SK-N-DZ (cell line): ENCODE data around the gene PITPNB. TPM values are rescaled to one million over a fixed set of nuclear protein-coding genes. Genes with fewer than 3 reads are reported as not detected.

ENCODE experiments used
- DNase-seq: peaks from one replicate; pipeline ENCODE4 v3.0.0-alpha.2; 2015; ENCODE audit warnings: low spot score
- polyA plus RNA-seq, 2 experiments: library from polyadenylated mRNA; depleted of rRNA; stranded (reverse); fragments of >200 nt; gene quantifications; 2 replicates each; pipeline ENCODE4 v1.2.3, GENCODE V29; 2014

PITPNB gene
- polyA plus RNA-seq (2014; cell fraction: cytosol; rRNA removed) = 38.0 and 39.1 TPM in 2 replicates
- 46.3 and 72.6 TPM in 2 replicates for polyA plus RNA-seq (2014; cell fraction: nucleus; rRNA removed)

DNA sequence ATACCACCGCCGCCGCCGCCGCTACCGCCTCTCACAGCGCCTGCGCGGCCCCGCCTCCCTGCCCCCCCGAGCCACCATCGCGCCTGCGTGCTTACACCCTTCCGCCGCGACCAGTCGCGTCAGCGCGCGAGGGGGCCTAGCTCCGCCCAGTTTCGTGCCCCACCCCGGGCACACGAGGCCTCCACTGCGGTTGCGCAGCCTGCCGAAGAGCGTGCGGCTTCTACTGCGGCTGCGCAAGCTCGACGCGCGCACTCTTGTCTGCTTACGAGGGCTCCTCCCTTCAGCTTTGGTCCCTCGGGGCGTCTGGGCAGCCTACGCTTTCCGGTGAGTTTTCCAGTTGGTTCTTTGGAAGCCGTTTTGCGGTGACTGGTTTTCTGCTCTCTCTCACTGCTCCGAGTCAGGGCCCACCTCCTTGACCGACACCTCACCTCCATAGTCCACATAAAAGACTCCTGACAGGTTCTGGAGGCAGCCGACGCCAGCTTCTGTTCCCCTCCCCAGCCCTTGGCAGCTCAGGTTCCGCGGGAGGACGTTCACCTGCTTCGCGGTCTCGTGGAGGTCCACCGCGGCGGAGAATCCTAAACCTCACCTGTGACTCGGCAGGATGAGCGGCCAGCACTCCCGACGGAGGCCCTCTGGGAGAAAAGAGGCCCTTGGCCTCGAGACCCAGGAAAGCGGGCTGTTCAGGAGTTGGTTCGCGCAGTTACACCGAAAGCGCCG, at the start of gene PITPNB:
TSS of gene PITPNB (minus strand) at position 35 of the 720 bp plus-strand sequence. CDS start 65 bp downstream, outside the sequence.
- peak; percentile 98 for DNase-seq

DNA sequence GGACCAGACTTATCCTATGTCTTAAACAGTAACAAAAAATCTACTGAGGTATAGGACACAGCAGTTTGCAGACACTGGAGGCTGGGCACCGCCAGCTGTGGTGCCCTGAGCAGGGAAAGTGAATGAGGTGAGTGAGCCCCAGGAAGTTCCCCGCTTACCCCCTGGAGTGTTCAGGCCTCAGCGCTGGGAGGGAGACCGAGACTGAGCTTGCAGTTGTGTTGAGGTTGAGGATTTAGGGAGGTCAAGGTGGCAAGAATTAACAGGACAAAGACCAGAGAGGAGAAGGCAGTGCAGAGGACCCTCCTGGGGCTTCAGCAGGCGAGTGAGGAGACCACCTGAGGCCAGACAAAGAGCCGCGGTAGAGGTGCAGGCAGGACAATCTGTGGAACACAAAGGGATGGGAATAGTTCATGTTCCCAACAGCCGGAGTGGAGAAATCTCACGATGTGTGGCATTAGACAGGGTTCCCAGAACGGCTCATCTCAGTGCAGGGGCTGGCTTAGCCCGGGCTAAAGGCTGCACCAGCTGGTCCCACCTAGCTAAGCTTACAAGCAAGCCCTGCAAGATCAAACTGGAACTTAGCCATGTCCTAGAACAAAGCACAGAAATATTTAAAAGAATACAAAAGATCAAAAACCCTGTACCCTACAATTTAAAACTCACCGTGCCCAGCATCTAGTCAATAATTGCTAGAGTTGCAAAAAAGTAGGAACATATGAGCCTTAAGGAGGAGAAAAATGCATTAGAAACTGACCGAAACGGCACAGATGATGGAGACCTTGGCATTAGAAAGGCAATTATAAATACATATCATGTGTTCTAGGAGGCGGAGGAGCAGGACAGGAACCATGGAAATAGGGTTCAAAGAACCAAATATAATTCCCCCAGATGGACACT, 47.4 kb upstream of the PITPNB start:
- DNase-seq = no peak

DNA sequence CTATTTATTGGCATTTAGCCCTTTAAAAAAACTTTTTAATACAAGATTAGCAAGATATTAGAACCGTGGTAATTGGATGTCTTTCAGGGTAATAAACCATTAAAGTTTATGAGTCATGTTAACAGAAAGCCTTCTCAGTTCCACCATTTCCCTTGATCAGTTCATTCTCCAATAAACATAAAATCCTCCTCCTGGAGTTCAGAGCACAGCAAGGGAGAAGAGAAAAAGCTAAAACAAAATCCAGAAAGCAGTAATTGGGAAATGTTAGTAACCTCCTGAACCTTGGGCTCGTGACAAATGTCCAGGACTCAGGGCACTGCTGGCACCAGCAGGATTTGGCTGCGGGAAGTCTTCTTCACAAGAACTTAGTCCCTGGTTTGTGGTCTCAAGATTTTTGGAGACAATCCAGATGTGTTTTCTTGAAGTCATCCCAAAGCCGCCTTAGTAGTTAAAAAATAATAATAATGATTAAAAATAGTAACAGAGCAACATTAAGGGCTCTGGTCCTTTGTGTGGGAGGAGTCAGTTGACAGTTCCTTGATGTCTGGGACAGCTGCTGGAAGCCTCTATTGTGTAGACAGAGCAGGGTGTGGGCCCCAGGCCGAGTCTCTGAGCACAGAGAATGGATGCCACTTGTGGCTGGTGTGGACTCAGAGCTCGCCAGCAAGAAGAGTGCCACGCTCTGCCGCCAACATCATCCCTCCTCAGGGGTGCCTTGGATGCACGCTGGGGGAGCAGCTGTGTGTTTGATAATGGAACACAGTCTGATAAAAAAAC, 43.4 kb upstream of the PITPNB start:
- no peak for DNase-seq

DNA sequence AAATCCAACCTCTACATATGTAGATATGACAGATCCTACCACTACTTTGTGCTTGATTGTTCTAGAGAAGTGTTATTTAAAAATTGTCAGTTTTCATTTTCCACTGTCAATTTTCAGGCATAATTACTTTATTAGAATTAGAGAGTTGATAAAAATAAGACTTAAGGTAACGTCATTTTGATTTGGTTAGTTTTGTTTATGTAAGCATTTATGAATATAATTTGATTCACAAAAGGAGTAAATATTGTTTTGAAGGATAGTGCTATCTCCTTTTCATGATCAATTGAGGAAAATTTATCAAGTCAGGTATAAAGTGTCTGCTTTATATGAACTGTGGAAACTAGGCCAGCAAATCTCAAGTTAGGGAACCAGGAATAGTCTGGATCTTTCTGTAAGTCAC, 42.6 kb upstream of the PITPNB start:
- no peak for DNase-seq

DNA sequence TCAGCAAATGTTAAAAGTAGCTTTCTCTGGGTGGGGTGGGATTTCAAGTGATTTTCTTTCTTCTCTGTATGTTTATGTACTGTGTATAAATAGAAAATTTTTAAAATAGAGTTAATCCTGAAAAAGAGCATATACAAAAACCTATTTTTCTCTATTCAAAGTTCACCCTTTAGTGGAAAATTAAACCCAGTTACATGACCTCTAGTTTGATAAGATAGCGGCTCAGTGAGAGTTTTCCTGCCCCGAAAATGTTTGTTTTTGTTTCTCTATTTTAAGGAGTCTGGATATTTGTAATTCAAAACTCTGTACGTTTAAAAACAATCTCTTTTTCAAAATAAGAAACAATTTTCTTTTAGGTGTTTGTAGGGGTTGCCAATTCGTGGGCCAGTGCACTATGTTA, 42.1 kb upstream of the PITPNB start:
- no peak for DNase-seq

DNA sequence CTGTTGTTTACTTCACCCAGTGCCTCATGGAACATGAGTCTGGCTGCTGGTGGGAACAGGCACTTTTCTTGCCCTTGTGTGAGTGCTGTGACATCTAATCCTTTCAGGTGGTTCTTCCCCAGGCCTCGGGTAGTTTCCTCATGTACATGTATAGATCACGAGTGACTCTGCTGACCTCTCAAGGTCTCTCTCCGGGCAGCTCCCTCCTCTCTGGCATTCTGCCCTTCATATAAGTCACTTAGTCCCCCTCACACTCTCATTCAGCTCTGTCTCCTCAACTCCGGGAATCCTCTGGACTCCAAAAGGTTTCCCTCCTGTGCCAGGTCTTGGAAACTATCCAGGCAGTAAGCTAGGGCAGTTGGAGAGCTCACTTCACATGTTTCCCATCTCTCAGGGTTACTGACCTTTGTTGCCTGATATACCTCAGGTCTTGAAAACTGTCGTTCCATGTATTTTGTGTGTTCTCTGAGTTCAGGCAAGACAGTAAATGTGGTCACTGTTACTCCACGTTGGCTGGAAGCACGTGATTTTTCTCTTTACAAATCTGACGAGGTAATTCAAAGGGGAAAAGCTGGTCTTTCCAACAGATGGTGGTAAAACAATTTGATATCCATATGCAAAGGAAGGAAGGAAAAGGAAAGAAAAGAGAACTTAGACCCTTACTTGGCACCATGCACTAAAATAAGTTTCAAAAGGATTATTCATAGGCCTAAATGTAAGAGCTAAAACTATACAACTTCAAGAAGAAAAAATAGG, 40.5 kb upstream of the PITPNB start:
- DNase-seq = no peak

DNA sequence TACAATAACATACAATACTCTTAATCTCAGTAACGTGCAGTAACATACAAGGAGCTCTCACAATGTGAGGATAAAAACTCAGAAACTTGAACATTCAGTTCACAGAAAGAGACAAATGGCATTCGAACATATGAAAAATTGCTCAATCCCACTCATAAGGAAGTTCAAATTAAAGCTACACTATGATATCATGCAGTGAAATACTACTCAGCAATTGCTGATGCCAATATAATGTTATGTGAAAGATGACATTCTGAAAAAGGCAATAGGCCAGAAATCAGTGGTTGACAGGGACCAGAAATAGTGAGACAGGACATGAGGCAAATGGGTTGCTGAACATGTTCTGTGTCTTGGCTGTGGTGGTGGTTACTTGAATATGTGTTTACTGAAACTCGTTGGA, 33.7 kb upstream of the PITPNB start:
- DNase-seq = no peak

DNA sequence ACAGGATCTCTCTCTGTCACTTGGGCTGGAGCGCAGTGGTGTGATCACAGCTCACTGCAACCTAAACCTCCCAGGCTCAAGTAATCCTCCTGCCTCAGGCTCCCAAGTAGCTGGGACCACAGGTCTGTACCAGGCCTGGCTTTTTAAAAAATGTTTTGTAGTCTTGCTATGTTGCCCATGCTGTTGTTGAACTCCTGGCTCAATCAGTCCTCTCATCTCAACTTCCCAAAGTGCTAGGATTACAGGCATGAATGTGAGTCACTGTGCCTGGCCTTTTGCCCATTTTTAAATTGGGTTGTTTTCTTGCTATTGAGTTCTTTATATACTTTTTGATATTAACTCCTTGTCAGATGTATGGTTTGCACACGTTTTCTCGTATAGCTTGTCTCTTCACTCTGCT, 33.0 kb upstream of the PITPNB start:
- no peak for DNase-seq

DNA sequence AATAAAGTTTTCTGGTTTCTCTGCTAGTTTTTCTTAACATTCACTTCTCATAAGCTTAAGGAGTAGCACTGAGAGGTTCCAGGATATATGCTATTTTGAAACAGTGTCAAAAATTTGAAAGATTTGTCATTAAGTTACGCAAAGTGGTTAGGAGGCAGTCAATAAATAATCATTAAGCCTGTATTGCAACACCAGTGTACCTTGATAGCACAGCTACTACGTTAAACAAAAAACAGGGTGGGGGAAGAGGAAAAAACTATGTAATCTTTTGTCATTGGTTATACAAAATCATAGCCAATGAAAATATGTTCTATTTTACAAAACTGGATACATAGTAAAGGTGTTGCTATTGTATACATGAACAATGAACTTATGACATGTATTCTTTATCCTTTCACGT, 30.4 kb upstream of the PITPNB start:
- no peak for DNase-seq

DNA sequence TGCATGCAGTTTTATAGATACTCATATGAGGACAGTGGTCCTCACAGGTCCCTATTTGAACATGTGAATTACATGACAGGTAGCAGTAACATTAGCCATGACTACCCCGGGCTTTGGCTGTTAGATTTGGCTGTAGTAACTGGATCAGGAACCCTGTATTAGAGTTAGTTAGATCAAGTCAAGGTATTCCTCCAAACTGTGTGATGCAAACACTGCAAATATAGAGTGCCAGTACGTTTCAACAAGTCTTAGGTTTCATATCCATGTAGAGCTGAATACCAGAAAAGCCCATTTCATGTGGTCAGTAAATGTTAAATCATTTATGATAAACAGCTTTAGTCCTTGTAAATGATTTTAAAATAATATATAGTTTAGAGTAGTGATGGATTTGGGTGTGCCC, 29.5 kb upstream of the PITPNB start:
- no peak for DNase-seq

DNA sequence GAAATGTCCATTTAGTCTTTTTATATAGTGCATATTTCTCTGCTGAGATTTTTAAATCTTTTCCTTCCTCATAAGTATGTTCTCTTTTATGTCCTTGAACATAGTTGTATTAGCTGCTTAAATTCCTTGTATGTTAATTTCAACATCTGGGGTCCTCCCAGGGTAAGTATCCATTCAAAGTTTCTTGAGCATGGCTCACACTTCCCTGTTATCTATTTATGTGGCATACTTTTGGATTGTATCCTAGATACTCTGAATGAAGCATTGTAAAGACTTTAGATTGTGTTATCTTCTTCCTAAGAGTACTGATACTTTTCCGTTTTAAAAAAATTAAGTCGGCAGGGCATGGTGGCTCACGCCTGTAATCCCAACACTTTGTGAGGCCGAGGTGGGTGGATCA, 28.4 kb upstream of the PITPNB start:
- no peak for DNase-seq

DNA sequence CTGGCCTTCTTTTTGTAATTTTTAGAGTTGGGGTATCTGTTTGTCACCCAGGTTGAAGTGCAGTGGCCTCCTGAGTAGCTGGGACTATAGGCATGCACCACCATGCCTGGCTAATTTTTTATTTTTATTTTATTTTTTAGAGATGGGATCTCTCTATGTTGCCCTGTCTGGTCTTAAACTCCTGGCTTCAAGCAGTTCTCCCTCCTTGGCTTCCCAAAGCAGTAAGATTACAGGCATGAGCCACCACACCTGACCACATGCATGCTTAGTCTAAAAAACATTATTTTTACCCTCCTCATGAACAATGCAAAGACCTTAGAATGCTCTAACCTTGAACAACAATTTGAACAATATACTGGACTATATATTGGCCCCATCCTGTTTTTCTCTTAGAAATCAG, 22.1 kb upstream of the PITPNB start:
- DNase-seq = no peak

DNA sequence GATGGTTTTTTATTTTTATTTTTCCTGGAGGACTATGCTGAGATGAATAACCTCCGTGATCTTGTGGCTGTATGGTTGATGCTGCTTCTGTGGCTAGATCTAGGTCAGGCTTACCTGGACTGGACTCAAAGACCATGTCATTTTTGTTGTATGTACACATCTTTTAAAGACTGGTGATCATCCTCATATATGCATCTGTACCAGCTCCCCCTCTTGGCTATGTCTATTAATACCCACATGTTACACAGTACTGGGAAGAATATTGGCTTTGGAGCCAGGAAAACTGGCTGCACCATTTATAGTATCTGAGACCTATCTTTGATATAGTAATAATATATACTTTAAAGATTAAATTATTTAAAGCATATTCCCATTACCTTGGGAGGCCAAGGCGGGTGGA, 18.4 kb upstream of the PITPNB start:
- no peak for DNase-seq

DNA sequence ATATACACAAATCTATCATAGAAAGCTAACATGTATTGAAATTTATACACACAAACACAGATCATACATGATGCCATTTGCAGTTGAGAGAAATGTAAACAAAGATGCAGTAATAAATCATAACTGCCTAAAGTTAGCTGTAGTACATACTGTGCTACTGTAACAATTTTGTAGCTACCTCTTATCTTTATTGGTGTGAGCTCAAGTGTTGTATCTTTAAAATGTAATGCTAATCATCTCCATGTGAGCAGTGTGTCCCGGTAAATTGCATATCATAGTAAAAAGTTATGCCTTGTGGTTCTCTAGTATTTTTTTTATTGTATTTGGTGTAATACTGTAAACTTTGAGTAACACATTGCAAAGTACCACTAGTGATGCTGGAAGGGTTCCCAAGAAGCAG, 16.8 kb upstream of the PITPNB start:
- DNase-seq = no peak

DNA sequence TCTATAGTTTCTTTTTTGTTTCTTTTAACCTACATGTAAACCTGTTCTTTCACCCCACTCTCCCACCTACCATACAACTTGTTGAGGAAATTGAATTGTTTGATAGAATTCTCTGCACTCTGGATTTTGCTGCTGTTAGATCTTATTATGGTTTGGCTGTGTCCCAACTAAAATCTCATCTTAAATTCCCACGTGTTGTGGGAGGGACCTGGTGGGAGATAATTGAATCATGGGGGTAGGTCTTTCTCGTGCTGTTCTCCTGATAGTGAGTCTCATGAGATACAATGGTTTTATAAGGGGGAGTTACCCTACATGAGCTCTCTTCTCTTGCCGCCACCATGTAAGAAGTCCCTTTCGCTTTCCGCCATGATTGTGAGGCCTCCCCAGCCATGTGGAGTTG, 15.0 kb upstream of the PITPNB start:
- no peak for DNase-seq

DNA sequence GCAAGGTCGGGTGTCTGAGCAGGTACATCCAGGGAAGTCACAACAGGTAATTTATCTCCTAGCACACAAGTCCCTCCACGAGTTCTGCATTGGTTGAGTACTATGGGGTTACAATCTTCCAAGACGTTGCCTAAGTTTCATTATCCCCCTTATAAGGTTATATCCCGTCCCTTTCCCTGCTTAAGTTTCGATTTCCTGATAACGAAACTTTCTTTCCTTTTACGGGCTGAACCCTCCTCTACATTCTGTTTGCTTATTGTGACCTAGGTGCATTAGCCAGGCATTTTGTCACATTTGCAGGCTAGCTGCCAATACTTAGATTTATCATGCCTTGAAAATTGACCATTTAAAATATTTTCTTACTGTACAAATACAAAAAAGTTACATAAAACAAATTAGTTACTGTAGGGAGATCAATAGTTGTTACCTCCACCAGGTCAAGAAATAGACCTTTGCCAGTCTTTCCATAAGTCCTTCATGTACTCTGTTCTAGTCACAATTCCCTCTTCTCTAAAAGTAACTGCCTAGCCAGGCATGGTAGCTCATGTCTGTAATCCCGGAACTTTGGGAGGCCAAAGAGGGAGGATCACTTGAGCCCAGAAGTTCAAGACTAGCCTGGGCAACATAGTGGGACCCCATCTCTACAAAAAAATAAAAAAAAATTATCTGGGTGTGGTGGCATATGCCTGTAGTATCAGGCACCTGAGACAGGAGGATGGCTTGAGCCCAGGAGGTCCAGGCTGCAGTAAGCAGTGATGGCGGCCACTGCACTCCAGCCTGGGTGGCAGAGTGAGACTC, 14.3 kb upstream of the PITPNB start:
- no peak for DNase-seq

DNA sequence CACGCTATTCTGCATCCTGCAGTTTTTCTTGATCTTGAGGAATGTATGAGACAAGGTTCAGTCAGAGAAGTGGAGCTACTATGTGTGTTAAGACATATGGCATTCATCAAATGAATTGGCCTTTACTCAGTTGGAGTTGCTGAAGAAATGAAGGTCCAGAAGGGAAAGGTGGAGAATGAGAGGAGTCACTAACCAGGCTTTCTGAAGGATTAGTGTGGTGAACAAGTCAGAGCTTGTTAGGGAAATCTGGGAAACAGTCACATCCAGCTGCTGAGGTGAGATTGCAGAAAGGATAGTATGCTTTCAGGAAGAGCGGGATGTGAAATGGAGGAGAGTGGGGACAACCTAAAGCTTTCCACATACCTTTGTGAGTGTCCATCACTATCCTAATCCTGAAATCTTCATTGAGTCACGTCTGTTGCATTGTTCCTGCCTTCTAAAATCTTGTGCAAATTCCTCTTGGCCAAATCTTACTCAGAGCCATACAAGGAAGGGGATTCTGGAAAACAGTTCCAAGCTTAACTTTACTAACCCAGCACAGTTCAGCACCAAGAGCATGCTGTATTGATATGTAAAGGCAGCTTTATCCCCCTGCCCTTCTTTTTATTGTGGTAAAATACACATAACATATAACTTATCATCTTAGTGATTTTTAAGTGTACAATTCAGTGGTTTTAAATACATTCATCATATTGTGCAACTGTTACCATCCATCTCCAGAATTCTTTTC, 11.4 kb upstream of the PITPNB start:
- DNase-seq = no peak

DNA sequence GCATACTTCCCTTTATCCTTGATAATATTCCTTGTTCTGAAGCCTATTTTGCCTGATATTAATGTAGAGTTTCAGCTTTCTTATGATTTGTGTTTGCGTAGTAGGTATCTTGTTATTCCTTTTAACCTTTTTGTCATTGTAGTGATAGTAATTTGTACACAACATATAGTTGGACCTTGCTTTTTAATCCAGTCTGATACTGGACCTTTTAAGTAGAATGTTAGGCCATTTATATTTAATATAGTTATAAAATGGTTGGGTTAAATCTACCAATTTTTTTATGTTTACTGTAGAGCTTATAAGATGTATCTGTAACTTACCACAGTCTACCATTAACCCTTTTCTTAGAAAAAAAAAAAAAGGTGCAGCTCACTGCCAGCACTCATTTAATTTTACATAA, 8.6 kb upstream of the PITPNB start:
- DNase-seq = no peak

DNA sequence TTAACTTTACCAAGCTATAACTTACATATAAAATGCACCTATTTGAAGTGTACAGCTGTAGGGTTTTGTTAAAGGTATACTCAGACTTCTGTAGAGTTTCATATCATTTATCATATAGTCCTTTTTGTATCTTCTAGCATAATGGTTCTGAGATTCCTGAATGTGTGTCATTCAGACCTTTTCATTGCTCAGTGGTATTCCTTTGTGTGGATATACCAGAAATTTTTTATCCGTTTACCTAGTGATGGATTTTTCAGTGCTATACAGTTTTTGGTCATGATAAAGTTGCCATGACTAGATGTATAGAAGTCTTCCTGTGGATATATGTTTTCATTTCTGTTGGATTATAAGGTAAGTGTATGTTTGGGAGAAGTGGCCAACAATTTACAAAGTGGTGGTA, 6.3 kb upstream of the PITPNB start:
- DNase-seq = no peak
